Raji (cell line): Measurements from ENCODE around the gene KRTAP4-1.

ENCODE experiments used
- POLR2A ChIP-seq: IDR thresholded peaks from 2 replicates; pipeline ENCODE4 v1.6.1; 2011; ENCODE audit warnings: low read depth, low read length, control low read depth; ENCODE audit not compliant: insufficient read depth

The KRTAP4-1 gene

DNA sequence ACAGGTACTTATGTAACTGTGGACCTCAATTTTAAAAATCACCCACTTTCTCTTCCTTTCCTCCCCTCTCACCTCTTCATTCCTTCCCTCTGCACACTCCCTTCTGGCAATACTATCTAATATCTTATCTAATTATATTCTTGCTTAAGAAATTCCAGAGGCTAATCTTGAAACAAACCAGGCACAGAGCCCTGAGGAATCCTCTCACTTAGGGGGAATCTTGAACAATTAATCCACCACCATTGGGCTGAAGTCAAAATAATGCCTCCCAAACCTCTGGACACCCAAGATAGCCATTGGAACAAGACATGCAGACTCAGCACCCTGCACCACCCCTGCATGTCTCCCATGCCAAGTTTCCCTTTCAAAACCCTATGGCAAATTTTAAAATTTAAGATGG is 43.4 kb downstream of the KRTAP4-1 start:
- TF ChIP-seq POLR2A: no peak

DNA sequence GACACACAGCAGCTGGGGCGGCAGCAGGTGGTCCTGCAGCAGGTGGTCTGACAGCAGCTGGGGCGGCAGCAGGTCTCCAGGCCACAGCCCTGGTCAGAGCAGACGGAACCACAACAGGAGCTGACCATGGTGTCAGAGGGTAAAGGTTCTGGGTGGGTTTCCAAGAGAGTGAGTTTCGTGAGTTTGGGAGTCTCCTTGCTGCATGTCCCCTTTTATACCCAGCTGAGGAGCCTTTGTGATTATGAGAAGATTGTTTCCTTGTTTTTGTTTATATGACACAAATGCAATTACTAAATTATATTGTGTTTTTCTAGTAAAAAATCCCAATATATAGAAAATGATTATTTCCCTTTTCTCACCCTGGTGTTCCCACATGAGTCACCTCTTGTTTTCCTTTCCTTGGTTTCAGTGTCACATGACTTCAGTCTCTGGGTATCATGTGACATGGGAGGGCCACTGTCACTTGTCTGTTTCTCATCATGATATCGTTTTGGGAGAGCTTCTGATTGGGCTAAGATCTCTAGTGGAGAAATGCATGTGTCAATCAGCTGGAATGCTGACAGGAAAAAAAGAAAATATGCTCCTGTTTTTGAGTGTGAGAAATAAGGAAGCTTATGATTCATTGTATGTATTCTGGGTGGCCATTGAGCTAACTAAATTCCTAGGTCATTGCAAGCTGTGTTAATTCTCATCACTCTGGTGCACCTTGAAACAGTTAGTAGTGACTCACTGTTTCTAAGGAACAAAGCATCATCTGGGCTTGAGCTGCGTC is 44.2 kb downstream of the KRTAP4-1 start, which contains the start of gene KRTAP4-6:
Gene KRTAP4-6, minus strand, starts transcription at position 185 of the 772 bp plus-strand sequence. Its CDS starts 57 bp downstream, at position 128.
- TF ChIP-seq POLR2A: no peak
